Endothelial cell of umbilical vein (primary cell): Measurements from ENCODE around the gene SLC6A9. TPM values are rescaled to one million over a fixed set of nuclear protein-coding genes. Genes with fewer than 3 reads are reported as not detected.

Experiments used
- BruUV-seq: library from RNA; stranded (reverse); fragments of 400-500 nt; replicated peaks from 2 replicates; lab custom pipeline; 2021; lab: Mats Ljungman, UMichigan
- CTCF ChIA-PET: fragments of 300-600, 350-600 bp; sonication (Branson Sonifier 250); formaldehyde crosslinking; loops from one replicate; lab custom pipeline; 2021; ENCODE audit warnings: antibody characterized with exemption, inconsistent platforms; lab: Charles Lee
- POLR2A ChIA-PET: fragments of 300-600, 350-600 bp; sonication (Branson Sonifier 250); formaldehyde crosslinking; loops from one replicate; lab custom pipeline; 2021; ENCODE audit warnings: antibody characterized with exemption, inconsistent platforms; lab: Charles Lee
- DNase-seq: peaks from one replicate; pipeline ENCODE4 v3.0.0-alpha.2; 2011; ENCODE audit warnings: low read depth, low spot score
- FAIRE-seq: peaks from 2 replicates; lab custom pipeline; 2011; peaks lifted over from hg19 to GRCh38; lab: Jason Lieb, UNC
- H2AFZ ChIP-seq: 2 replicates; pipeline ENCODE4 v1.6.0; 2012; ENCODE audit warnings: low read depth, low read length, control low read depth, inconsistent platforms
- H3K27ac ChIP-seq: 2 replicates; pipeline ENCODE4 v1.5.1; 2011; ENCODE audit warnings: low read depth, mild to moderate bottlenecking, control low read depth, low read length, moderate library complexity; ENCODE audit not compliant: insufficient read depth
- H3K27me3 ChIP-seq, 2 experiments: 2 replicates each; pipeline versions ENCODE4 v1.6.0 to v1.6.1; 2011; ENCODE audit warnings: low read length in 2 of 2, mixed read lengths in 1 of 2; ENCODE audit not compliant: control insufficient read depth in 2 of 2, insufficient read depth in 2 of 2
- H3K36me3 ChIP-seq, 2 experiments: 2 replicates in 1 of 2; 3 replicates in 1 of 2; pipeline ENCODE4 v1.5.1; 2011; ENCODE audit warnings: low read length in 2 of 2, mild to moderate bottlenecking in 1 of 2, moderate library complexity in 1 of 2; ENCODE audit not compliant: control insufficient read depth in 2 of 2, insufficient read depth in 2 of 2; ENCODE audit errors: extremely low read depth in 1 of 2
- H3K4me1 ChIP-seq: 3 replicates; pipeline ENCODE4 v1.5.1; 2011; ENCODE audit warnings: mild to moderate bottlenecking, low read length; ENCODE audit not compliant: control insufficient read depth, insufficient read depth; ENCODE audit errors: extremely low read depth
- H3K4me2 ChIP-seq: 2 replicates; pipeline ENCODE4 v1.6.1; 2011; ENCODE audit warnings: low read length, control low read depth, mixed read lengths; ENCODE audit not compliant: insufficient read depth
- H3K4me3 ChIP-seq, 3 experiments: fragments of 200-600 bp in 1 of 3; sonication (generic), shearing (Covaris generic) in 1 of 3; replicated peaks in 1 of 3; 2 replicates each; pipeline ENCODE4 v1.5.1; 2011 to 2016; ENCODE audit warnings: control low read depth in 3 of 3, low read length in 3 of 3, mild to moderate bottlenecking in 2 of 3, inconsistent platforms in 1 of 3, low read depth in 1 of 3, moderate library complexity in 1 of 3; ENCODE audit not compliant: insufficient read depth in 1 of 3
- H3K79me2 ChIP-seq: 2 replicates; pipeline ENCODE4 v1.6.0; 2012; ENCODE audit warnings: low read length, inconsistent platforms; ENCODE audit not compliant: control insufficient read depth, insufficient read depth
- H3K9ac ChIP-seq: replicated peaks from 2 replicates; pipeline ENCODE3; 2011; ENCODE audit warnings: low read length, control low read depth; ENCODE audit not compliant: insufficient read depth; ENCODE audit errors: extremely low read depth
- H3K9me1 ChIP-seq: replicated peaks from 3 replicates; pipeline ENCODE4 v1.6.0; 2011; ENCODE audit warnings: mild to moderate bottlenecking, low read length; ENCODE audit not compliant: control insufficient read depth, insufficient read depth; ENCODE audit errors: extremely low read depth
- H3K9me3 ChIP-seq: replicated peaks from 2 replicates; pipeline ENCODE4 v1.5.1; 2012; ENCODE audit warnings: low read length, inconsistent platforms; ENCODE audit not compliant: control insufficient read depth, insufficient read depth
- H4K20me1 ChIP-seq: replicated peaks from 2 replicates; pipeline ENCODE3; 2011; ENCODE audit warnings: mild to moderate bottlenecking, low read length; ENCODE audit not compliant: control insufficient read depth, insufficient read depth; ENCODE audit errors: extremely low read depth
- CTCF ChIP-seq, 2 donors: IDR thresholded peaks; 1 replicate in 1 of 2; 2 replicates in 1 of 2; pipeline ENCODE4 v1.5.1; 2011; ENCODE audit warnings: low read length in 2 of 2, mild to moderate bottlenecking in 2 of 2, moderate library complexity in 2 of 2, control low read depth in 1 of 2, inconsistent platforms in 1 of 2, low read depth in 1 of 2; ENCODE audit not compliant: insufficient read depth in 1 of 2; ENCODE audit errors: extremely low read depth in 1 of 2
- EZH2 ChIP-seq: IDR thresholded peaks from 2 replicates; pipeline ENCODE4 v1.6.1; 2012; ENCODE audit warnings: borderline replicate concordance, low read depth, mild to moderate bottlenecking, moderate library complexity, low read length, inconsistent platforms; ENCODE audit not compliant: severe bottlenecking
- FOS ChIP-seq: IDR thresholded peaks from 2 replicates; pipeline ENCODE4 v1.6.1; 2011; ENCODE audit warnings: mild to moderate bottlenecking, low read length, moderate library complexity, borderline replicate concordance; ENCODE audit not compliant: insufficient read depth
- GATA2 ChIP-seq: IDR thresholded peaks from 2 replicates; pipeline ENCODE4 v1.7.0; 2011; ENCODE audit warnings: low read depth, mild to moderate bottlenecking, moderate library complexity, mixed read lengths, low read length; ENCODE audit not compliant: insufficient read length, insufficient read depth
- JUN ChIP-seq: IDR thresholded peaks from 2 replicates; pipeline ENCODE4 v1.6.1; 2011; ENCODE audit warnings: borderline replicate concordance, low read depth; ENCODE audit not compliant: insufficient read length, insufficient read depth
- MYC ChIP-seq: IDR thresholded peaks from one replicate; pipeline ENCODE4 v1.6.1; 2011; ENCODE audit warnings: mild to moderate bottlenecking, low read depth, low read length
- POLR2A ChIP-seq: IDR thresholded peaks from 2 replicates; pipeline ENCODE4 v1.6.1; 2012; ENCODE audit warnings: low read depth, mild to moderate bottlenecking, control low read depth, low read length
- POLR2AphosphoS5 ChIP-seq: IDR thresholded peaks from 2 replicates; pipeline ENCODE4 v1.6.1; 2012; ENCODE audit warnings: low read depth, mild to moderate bottlenecking, control low read depth, low read length, moderate library complexity; ENCODE audit not compliant: insufficient read depth
- dilution Hi-C: fragments of 300-500 bp; cut with MboI; formaldehyde crosslinking; loops from one replicate; pipeline ENCODE4 v1.15.0; 2019; ENCODE audit warnings: low sequenced_read_pairs; ENCODE audit not compliant: extremely low pct_ligation_motif_present
- intact Hi-C: fragments of 100-400 bp; cut with micrococcal nuclease; formaldehyde crosslinking; loops from one replicate; pipeline ENCODE4 v1.10.0; 2022
- polyA plus RNA-seq, 4 experiments: library from polyadenylated mRNA; depleted of rRNA in 3 of 4; stranded (reverse) in 3 of 4; unstranded in 1 of 4; fragments of >200 nt; gene quantifications; 2 replicates each; pipeline versions ENCODE4 v1.2.1 to v1.2.3, GENCODE V29; 2011 to 2012; ENCODE audit warnings: missing spikeins in 1 of 4
- total RNA-seq: library from RNA; stranded (reverse); gene quantifications from 2 replicates; pipeline ENCODE4 v1.2.3, GENCODE V29; 2021
- TF ChIP-seq, protein P1 (sequence below): IDR thresholded peaks from 2 replicates; pipeline ENCODE4 v1.6.1; 2011; ENCODE audit not compliant: insufficient read depth, insufficient read length

Gene SLC6A9
- total and polyA plus RNA-seq, 2 donors (not counting 3 experiments of a cell fraction or from before 2014, with no cell fraction given) = 0.80 to 1.5 TPM

- dilution Hi-C loops (no loop called here), intact Hi-C loops (no loop called here)
- no TSS peak for BruUV-seq
- Histone ChIP-seq H4K20me1 (no peaks in the 10 kb centered on the region), H3K9me3 (no peaks in the 10 kb centered on the region), H2AFZ (no peak overlapping the region), H3K27me3 (no peaks in the 10 kb centered on the region), H3K9me1 (no peaks in the 10 kb centered on the region), H3K36me3 (peaks cover 5 to 31% of the 10 kb centered on the region in 2 experiments), H3K79me2 (no peaks in the 10 kb centered on the region), H3K4me1 (no peaks in the 10 kb centered on the region), H3K27ac (no peak overlapping the region), H3K9ac (no peak overlapping the region), H3K4me2 (no peak overlapping the region), H3K4me3 (no peak overlapping the region)
- POLR2A ChIA-PET = no interaction called here
- TF ChIP-seq CTCF (IDR thresholded peaks at IDR 0.05; ENCODE audit: extremely low read depth in 1 of 2, insufficient read depth in 1 of 2, low read depth in 1 of 2, low read length in 2 of 2) = no peak
- TF ChIP-seq, protein P1, sequence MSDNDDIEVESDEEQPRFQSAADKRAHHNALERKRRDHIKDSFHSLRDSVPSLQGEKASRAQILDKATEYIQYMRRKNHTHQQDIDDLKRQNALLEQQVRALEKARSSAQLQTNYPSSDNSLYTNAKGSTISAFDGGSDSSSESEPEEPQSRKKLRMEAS = no peak
- no peak for TF ChIP-seq POLR2AphosphoS5
- TF ChIP-seq EZH2 = no peak
- no peak for TF ChIP-seq GATA2
- no peak for TF ChIP-seq FOS
- no peak for TF ChIP-seq MYC
- no peak for TF ChIP-seq POLR2A
- TF ChIP-seq JUN = no peak
- CTCF ChIA-PET = interaction anchor here (1.0 to 1.7 kb wide), 3 partner anchors 17 to 194 kb away, joined by 3 to 8 read pairs (median 3); partner anchors contain the start of gene ATP6V0B
- no peak for DNase-seq
- no peak for FAIRE-seq
These were observed 73.7 kb downstream of the SLC6A9 start for GRCh38 chr1:43957407-43958040.
